T-cell (primary cell): ENCODE data around the gene ZNF236. TPM values are rescaled to one million over a fixed set of nuclear protein-coding genes. Genes with fewer than 3 reads are reported as not detected.

ENCODE experiments used
- ATAC-seq, 4 experiments: fragments of 200-7000 bp in 3 of 4; fragments of 150-1000 bp in 1 of 4; cut with Tn5 transposase; replicated peaks in 1 of 4; 1 replicate in 3 of 4; 2 replicates in 1 of 4; pipeline ENCODE4 v1.10.0; 2021; ENCODE audit warnings: moderate library complexity in 3 of 4, mild to moderate bottlenecking in 2 of 4, moderate number of reproducible peaks in 1 of 4
- CTCF ChIA-PET, 2 donors: fragments of 300-600 bp; sonication (Branson Sonifier 250); formaldehyde crosslinking; loops; one replicate each; lab custom pipeline; 2022; ENCODE audit warnings: antibody characterized with exemption in 2 of 2; lab: Charles Lee
- POLR2A ChIA-PET, 2 donors: fragments of 300-600 bp; sonication (Branson Sonifier 250); formaldehyde crosslinking; loops; one replicate each; lab custom pipeline; 2022; ENCODE audit warnings: antibody characterized with exemption in 2 of 2; lab: Charles Lee
- DNase-seq, 35 experiments: peaks; one replicate each; pipeline versions ENCODE4 v3.0.0 to v3.0.0-alpha.2; 2013 to 2023
- H3K27ac ChIP-seq: one replicate; pipeline ENCODE4 v1.5.1; 2013; ENCODE audit warnings: low read length
- H3K27me3 ChIP-seq, 2 experiments: replicated peaks in 1 of 2; 1 replicate in 1 of 2; 2 replicates in 1 of 2; pipeline versions ENCODE4 v1.6.1 to v1.7.0; 2013; ENCODE audit warnings: low read length in 1 of 2, mixed read lengths in 1 of 2; ENCODE audit not compliant: control insufficient read depth in 2 of 2, insufficient read depth in 2 of 2; ENCODE audit errors: extremely low read depth in 1 of 2
- H3K36me3 ChIP-seq, 2 donors: 1 replicate in 1 of 2; 2 replicates in 1 of 2; pipeline versions ENCODE4 v1.6.1 to v1.7.0; 2013; ENCODE audit warnings: low read length in 1 of 2; ENCODE audit not compliant: control insufficient read depth in 2 of 2, insufficient read depth in 1 of 2; ENCODE audit errors: extremely low read depth in 1 of 2
- H3K4me1 ChIP-seq, 2 experiments: 1 replicate in 1 of 2; 2 replicates in 1 of 2; pipeline versions ENCODE4 v1.6.1 to v1.7.0; 2013; ENCODE audit warnings: low read length in 2 of 2, mixed read lengths in 1 of 2; ENCODE audit not compliant: insufficient read depth in 2 of 2, control insufficient read depth in 1 of 2; ENCODE audit errors: extremely low read depth in 1 of 2
- H3K4me3 ChIP-seq, 2 donors: 1 replicate in 1 of 2; 2 replicates in 1 of 2; pipeline versions ENCODE4 v1.5.1 to v1.7.0; 2013; ENCODE audit warnings: mild to moderate bottlenecking in 2 of 2, low read length in 1 of 2, moderate library complexity in 1 of 2; ENCODE audit not compliant: control insufficient read depth in 1 of 2; ENCODE audit errors: extremely low read depth in 1 of 2
- H3K9me3 ChIP-seq: 2 replicates; pipeline ENCODE4 v1.7.0; 2013
- H3K27ac Mint-ChIP-seq, 2 donors: one replicate each; pipeline ENCODE4 v1.8.0; 2020 to 2021; ENCODE audit warnings: mild to moderate bottlenecking in 2 of 2, mixed read lengths in 2 of 2
- H3K27me3 Mint-ChIP-seq, 2 donors: one replicate each; pipeline ENCODE4 v1.8.0; 2021 to 2022; ENCODE audit warnings: mixed read lengths in 2 of 2
- H3K36me3 Mint-ChIP-seq: one replicate; pipeline ENCODE4 v1.8.0; 2021; ENCODE audit warnings: mixed read lengths
- H3K4me1 Mint-ChIP-seq, 3 donors: one replicate each; pipeline ENCODE4 v1.8.0; 2020 to 2022; ENCODE audit warnings: mixed read lengths in 3 of 3, mild to moderate bottlenecking in 1 of 3
- H3K4me3 Mint-ChIP-seq, 3 donors: one replicate each; pipeline ENCODE4 v1.8.0; 2020 to 2022; ENCODE audit warnings: mild to moderate bottlenecking in 3 of 3, mixed read lengths in 3 of 3, moderate library complexity in 3 of 3
- H3K9me3 Mint-ChIP-seq, 3 donors: one replicate each; pipeline ENCODE4 v1.8.0; 2020 to 2022; ENCODE audit warnings: mixed read lengths in 3 of 3
- WGBS: methylation state at CpG from one replicate; pipeline ENCODE4 v1.1.5; 2013; ENCODE audit warnings: missing lambda C conversion rate; ENCODE audit not compliant: insufficient coverage; 5-methylcytosine and 5-hydroxymethylcytosine counted together
- total RNA-seq, 35 experiments: library from RNA in 6 of 35; stranded (reverse) in 6 of 35; fragments of 120-200 nt in 1 of 35; gene quantifications; one replicate each; pipeline versions ENCODE4 v1.2.1 to v1.2.4 and lab custom pipeline; 2013 to 2026

ZNF236 gene
- total RNA-seq, 5 donors from 2014 or later (not counting 1 experiment from before 2014, with no cell fraction given): 24.6 to 33.3 (median 28.4) TPM

DNA sequence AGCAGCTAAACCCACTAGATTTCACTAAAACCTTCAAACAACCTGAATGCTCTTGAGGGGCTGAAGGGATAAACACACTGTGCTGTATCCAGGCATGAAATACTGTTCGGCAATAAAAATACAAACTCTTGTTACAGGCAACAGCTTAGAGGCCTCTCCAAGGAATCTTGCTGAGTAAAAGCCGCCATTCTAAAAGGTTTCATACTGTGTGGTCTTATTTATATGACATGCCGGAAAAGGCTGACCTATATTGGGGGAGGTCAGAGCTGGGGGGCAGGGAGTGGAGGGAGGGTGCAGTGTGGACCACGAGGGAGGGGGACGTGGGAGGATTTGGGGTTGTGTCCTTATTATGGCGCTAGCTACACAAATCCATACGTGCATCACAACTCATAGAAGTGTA, 174.1 kb downstream of the ZNF236 start:
- Mint-ChIP-seq H3K4me3 (no peak overlapping the region), H3K9me3 (no peaks in the 10 kb centered on the region), H3K4me1 (peaks cover 6 to 8% (median 7%) of the 10 kb centered on the region in 3 donors), H3K36me3 (no peaks in the 10 kb centered on the region), H3K27ac (no peak overlapping the region), H3K27me3 (no peaks in the 10 kb centered on the region)
- WGBS: 92% methylated on average over 2 of the region's 7 CpGs
- no peak for DNase-seq
- Histone ChIP-seq H3K27me3 (peaks cover 0 to 5% of the 10 kb centered on the region in 2 experiments), H3K36me3 (no peaks in the 10 kb centered on the region), H3K9me3 (no peaks in the 10 kb centered on the region), H3K27ac (no peak overlapping the region), H3K4me1 (peaks cover 0 to 4% of the 10 kb centered on the region in 2 experiments), H3K4me3 (no peak overlapping the region)
- ChIA-PET CTCF (interaction anchor here in 1 of 2 donors (0.6 to 1.9 kb wide), 3 partner anchors 9 to 324 kb away, joined by 3 to 8 read pairs (median 7); no protein-coding TSS in a partner anchor), POLR2A (interaction anchor here in 1 of 2 donors (0.7 kb wide), 1 partner anchor 1983 kb away, joined by 3 read pairs; no protein-coding TSS in a partner anchor)
- ATAC-seq: no peak

DNA sequence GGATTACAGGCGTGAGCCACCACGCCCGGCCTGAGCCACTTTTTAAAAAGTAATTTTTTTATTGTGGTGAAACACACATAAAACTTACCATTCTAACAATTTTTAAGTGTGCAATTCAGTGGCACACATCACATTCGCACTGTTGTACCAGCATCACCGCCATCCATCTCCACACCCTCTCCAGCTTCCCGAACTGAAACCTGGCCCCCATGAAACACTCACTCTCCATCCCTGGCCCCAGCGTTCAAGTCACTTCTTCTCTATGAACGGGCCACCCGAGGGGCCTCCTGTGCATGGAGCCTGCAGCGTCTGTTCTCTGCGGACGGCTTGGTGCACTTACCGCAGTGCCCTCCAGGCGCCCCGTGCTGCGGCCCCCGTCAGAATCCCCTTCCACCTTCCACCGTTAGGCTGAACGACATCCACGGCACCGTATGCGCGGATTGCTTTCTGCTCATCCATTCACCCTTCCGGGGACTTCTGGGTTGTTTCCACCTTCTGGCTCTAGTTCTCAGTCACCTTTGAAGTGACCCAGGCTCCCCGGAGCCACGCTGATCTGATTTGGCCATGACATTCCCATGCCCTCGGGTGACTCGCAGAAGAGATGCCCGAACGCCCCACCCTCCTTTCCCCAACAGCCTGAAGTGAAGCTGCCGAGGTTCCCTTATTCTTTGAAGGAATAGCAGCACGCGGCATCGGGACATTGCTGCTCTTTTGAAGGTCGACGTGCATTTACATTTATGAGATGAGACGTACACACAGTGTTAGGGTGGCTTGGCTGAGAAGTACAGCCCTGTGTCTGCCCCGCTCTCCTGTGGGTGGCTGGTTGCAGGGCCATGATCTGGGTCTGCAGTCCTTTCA, 175.8 kb downstream of the ZNF236 start:
- CTCF ChIA-PET: interaction anchor here (0.9 to 1.5 kb wide), 3 partner anchors 7 to 214 kb away, joined by 4 to 7 read pairs (median 4); no protein-coding TSS in a partner anchor
- no peaks in the 10 kb centered on the region for H3K36me3 Mint-ChIP-seq
- Histone ChIP-seq H3K9me3 (no peaks in the 10 kb centered on the region), H3K27me3 (peaks cover 0 to 5% of the 10 kb centered on the region in 2 experiments), H3K4me1 (peaks cover 0 to 4% of the 10 kb centered on the region in 2 experiments), H3K36me3 (no peaks in the 10 kb centered on the region), H3K27ac (no peak overlapping the region), H3K4me3 (no peak overlapping the region)
- no peak for ATAC-seq
- no peak overlapping the region for H3K4me3 Mint-ChIP-seq
- H3K9me3 Mint-ChIP-seq: no peaks in the 10 kb centered on the region
- peaks cover 6 to 10% (median 7%) of the 10 kb centered on the region in 3 donors for H3K4me1 Mint-ChIP-seq
- POLR2A ChIA-PET: interaction anchor here in 1 of 2 donors (0.5 to 0.7 kb wide), 2 partner anchors 180 to 196 kb away, joined by 3 read pairs; no protein-coding TSS in a partner anchor
- DNase-seq: no peak
- no peaks in the 10 kb centered on the region for H3K27me3 Mint-ChIP-seq
- WGBS: 93% methylated on average over 26 of the region's 38 CpGs
- H3K27ac Mint-ChIP-seq: no peak overlapping the region

DNA sequence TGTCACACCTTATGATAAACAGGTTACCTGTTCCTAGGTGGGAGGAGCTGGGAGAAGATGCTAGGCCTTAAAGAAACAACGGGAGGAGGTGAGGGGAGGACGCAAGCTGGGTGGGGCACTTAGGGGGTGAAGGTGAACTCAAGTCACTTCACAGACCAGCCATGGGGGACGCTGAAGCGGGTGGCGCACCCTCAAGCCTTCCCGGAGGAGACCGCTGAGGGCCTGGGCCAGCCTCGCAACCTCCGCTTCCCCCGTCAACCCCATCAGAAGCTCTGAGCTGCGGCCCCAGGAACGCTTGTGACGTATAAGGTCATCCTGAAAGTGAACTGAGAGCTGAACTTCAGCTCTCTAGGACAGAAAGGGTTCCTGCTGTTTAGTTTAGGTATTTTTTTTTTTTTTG, 176.7 kb downstream of the ZNF236 start:
- Mint-ChIP-seq H3K9me3 (no peaks in the 10 kb centered on the region), H3K4me3 (no peak overlapping the region), H3K27ac (no peak overlapping the region), H3K27me3 (no peaks in the 10 kb centered on the region), H3K4me1 (peaks cover 11 to 15% (median 12%) of the 10 kb centered on the region in 3 donors), H3K36me3 (no peaks in the 10 kb centered on the region)
- no peak overlapping the region for H3K27ac ChIP-seq
- POLR2A ChIA-PET: interaction anchor here in 1 of 2 donors (0.6 kb wide), 1 partner anchor 136 kb away, joined by 4 read pairs; no protein-coding TSS in a partner anchor
- DNase-seq: no peak
- no peaks in the 10 kb centered on the region for H3K9me3 ChIP-seq
- CTCF ChIA-PET: interaction anchor here (0.5 to 2.3 kb wide), 8 partner anchors 16 to 213 kb away, joined by 3 to 14 read pairs (median 5); no protein-coding TSS in a partner anchor
- 89% methylated on average over 13 of the region's 13 CpGs for WGBS
- H3K36me3 ChIP-seq: no peaks in the 10 kb centered on the region
- ATAC-seq: no peak
- H3K27me3 ChIP-seq: peaks cover 0 to 5% of the 10 kb centered on the region in 2 experiments
- H3K4me1 ChIP-seq: peaks cover 0 to 4% of the 10 kb centered on the region in 2 experiments
- no peak overlapping the region for H3K4me3 ChIP-seq

DNA sequence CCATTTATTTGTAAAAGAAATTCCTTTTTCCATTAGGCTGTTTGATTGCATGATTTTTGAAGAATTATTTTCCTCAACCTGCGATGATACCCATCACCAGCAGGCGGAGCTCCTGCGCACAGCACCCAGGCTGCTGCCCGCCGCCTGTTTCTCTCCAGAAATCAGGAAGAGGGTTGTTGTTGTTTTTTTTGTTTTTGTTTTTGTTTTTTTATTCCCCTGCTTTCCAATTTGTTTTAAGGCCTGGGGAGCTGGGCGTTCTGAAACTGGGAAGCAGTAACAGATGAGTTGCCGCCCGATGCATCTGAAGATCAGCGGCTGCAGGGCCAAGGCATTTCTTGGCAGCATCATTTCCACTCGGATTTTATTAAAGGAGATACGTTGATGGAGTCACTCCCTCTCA, 178.2 kb downstream of the ZNF236 start:
- DNase-seq (peak in 27 of 35 experiments; percentile 12 to 75 (median 40)), ATAC-seq (no peak)
- no peak overlapping the region for H3K27ac Mint-ChIP-seq
- no peaks in the 10 kb centered on the region for H3K36me3 ChIP-seq
- H3K27me3 ChIP-seq: peaks cover 0 to 5% of the 10 kb centered on the region in 2 experiments
- H3K27me3 Mint-ChIP-seq: no peaks in the 10 kb centered on the region
- ChIA-PET CTCF (interaction anchor here (0.7 to 2.3 kb wide), 25 partner anchors 8 to 214 kb away, joined by 3 to 16 read pairs (median 4); no protein-coding TSS in a partner anchor), POLR2A (interaction anchor here (0.6 to 0.8 kb wide), 2 partner anchors 55 to 193 kb away, joined by 3 read pairs; no protein-coding TSS in a partner anchor)
- H3K9me3 ChIP-seq: no peaks in the 10 kb centered on the region
- no peak overlapping the region for H3K27ac ChIP-seq
- no peak overlapping the region for H3K4me3 ChIP-seq
- H3K4me1 ChIP-seq: peaks cover 4 to 18% of the 10 kb centered on the region in 2 experiments
- peaks cover 2% of the 10 kb centered on the region for H3K36me3 Mint-ChIP-seq
- H3K4me3 Mint-ChIP-seq: no peak overlapping the region
- WGBS: 50% methylated on average over 2 of the region's 11 CpGs
- peaks cover 25 to 30% (median 26%) of the 10 kb centered on the region in 3 donors for H3K4me1 Mint-ChIP-seq
- no peaks in the 10 kb centered on the region for H3K9me3 Mint-ChIP-seq

DNA sequence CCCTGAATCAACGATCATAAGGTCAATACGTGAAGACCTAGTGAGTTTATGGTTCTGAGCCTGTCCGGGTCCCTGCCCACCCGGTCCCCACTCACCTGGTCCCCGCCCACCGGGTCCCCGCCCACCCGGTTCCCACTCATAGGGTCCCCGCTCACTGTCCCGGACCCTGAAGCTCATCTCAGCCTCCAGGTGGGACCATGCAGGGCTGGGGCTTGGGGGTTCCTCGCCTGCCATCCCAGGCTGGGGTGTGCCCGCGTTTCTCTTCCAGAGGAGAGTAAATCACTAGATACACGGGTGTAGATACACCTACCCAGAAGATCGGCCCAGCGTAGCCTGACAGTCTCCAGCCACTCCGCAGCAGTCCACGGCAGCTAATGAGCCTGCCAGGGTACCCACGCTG, 178.7 kb downstream of the ZNF236 start:
- ChIA-PET POLR2A (interaction anchor here (0.6 to 0.8 kb wide), 2 partner anchors 54 to 192 kb away, joined by 3 read pairs; no protein-coding TSS in a partner anchor), CTCF (interaction anchor here (0.6 to 2.3 kb wide), 22 partner anchors 9 to 629 kb away, joined by 3 to 16 read pairs (median 4); no protein-coding TSS in a partner anchor)
- ATAC-seq (no peak), DNase-seq (no peak)
- no peak overlapping the region for H3K27ac ChIP-seq
- peaks cover 0 to 3% of the 10 kb centered on the region in 2 donors for H3K36me3 ChIP-seq
- Mint-ChIP-seq H3K4me1 (peaks cover 30 to 35% (median 32%) of the 10 kb centered on the region in 3 donors), H3K27ac (no peak overlapping the region), H3K27me3 (no peaks in the 10 kb centered on the region), H3K9me3 (no peaks in the 10 kb centered on the region), H3K4me3 (no peak overlapping the region), H3K36me3 (peaks cover 7% of the 10 kb centered on the region)
- H3K9me3 ChIP-seq: no peaks in the 10 kb centered on the region
- peaks cover 0 to 5% of the 10 kb centered on the region in 2 experiments for H3K27me3 ChIP-seq
- no peak overlapping the region for H3K4me3 ChIP-seq
- H3K4me1 ChIP-seq: peaks cover 4 to 22% of the 10 kb centered on the region in 2 experiments
- WGBS: 88% methylated on average over 14 of the region's 19 CpGs

DNA sequence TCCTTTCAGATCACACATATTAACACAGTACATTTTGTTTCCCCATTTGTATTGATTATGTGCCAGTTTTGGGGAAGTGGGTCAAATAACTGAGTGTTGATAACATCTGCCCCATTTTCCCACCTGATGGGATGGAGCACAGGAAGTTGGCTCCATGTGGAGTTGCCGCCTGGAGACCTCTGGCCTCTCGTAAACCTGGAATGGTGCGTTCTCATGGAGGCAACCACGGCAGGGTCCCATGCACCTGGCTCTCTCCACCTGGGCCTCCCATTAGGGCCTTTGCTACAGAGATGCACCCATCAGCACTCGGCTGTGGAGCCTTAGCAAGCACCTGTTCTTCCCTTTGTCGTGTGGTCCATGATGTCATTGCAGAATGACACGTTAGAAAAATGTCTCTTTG, 179.6 kb downstream of the ZNF236 start:
- Mint-ChIP-seq H3K27ac (no peak overlapping the region), H3K36me3 (peaks cover 10% of the 10 kb centered on the region), H3K4me1 (peaks cover 35 to 40% (median 37%) of the 10 kb centered on the region in 3 donors), H3K9me3 (no peaks in the 10 kb centered on the region), H3K27me3 (no peaks in the 10 kb centered on the region), H3K4me3 (no peak overlapping the region)
- ChIA-PET POLR2A (no interaction called here), CTCF (no interaction called here)
- DNase-seq: no peak
- ATAC-seq: no peak
- no peaks in the 10 kb centered on the region for H3K9me3 ChIP-seq
- peaks cover 0 to 6% of the 10 kb centered on the region in 2 donors for H3K36me3 ChIP-seq
- peaks cover 0 to 2% of the 10 kb centered on the region in 2 experiments for H3K27me3 ChIP-seq
- H3K4me1 ChIP-seq: peaks cover 4 to 28% of the 10 kb centered on the region in 2 experiments
- 77% methylated on average over 7 of the region's 7 CpGs for WGBS
- no peak overlapping the region for H3K4me3 ChIP-seq
- no peak overlapping the region for H3K27ac ChIP-seq
